Ascending aorta (tissue), 2 donors: ENCODE results near the gene CCDC124. TPM values are rescaled to one million over a fixed set of nuclear protein-coding genes. Genes with fewer than 3 reads are reported as not detected.

Source experiments
- DNase-seq, 2 donors: peaks; one replicate each; pipeline ENCODE4 v3.0.0-alpha.2; 2019; ENCODE audit warnings: low spot score in 2 of 2
- H3K27ac ChIP-seq, 2 donors: fragments of 200-600 bp; sonication (generic); one replicate each; pipeline ENCODE4 v1.5.1; 2016 to 2017; ENCODE audit warnings: mild to moderate bottlenecking in 1 of 2
- H3K27me3 ChIP-seq: fragments of 200-600 bp; sonication (generic); one replicate; pipeline ENCODE4 v1.5.1; 2017
- H3K36me3 ChIP-seq, 2 donors: fragments of 200-600 bp; sonication (generic); one replicate each; pipeline ENCODE4 v1.5.1; 2016
- H3K4me1 ChIP-seq, 2 donors: fragments of 200-600 bp; sonication (generic); one replicate each; pipeline ENCODE4 v1.5.1; 2016 to 2017; ENCODE audit warnings: mild to moderate bottlenecking in 1 of 2
- H3K4me3 ChIP-seq, 2 donors: fragments of 200-600 bp; sonication (generic); one replicate each; pipeline ENCODE4 v1.5.1; 2016 to 2017; ENCODE audit warnings: mild to moderate bottlenecking in 1 of 2
- H3K9me3 ChIP-seq, 2 donors: fragments of 200-600 bp; sonication (generic); one replicate each; pipeline ENCODE4 v1.5.1; 2016
- CTCF ChIP-seq, 3 experiments: fragments of 200-600 bp in 2 of 3; fragments of 450-650 bp in 1 of 3; sonication (generic) in 2 of 3; IDR thresholded peaks; one replicate each; pipeline ENCODE4 v1.5.1; 2016 to 2019; ENCODE audit warnings: antibody characterized with exemption in 3 of 3, mild to moderate bottlenecking in 1 of 3, moderate library complexity in 1 of 3
- intact Hi-C: fragments of 100-400 bp; cut with DNase I; formaldehyde crosslinking; loops from one replicate; pipeline ENCODE4 v1.15.1; 2023
- total RNA-seq: library from RNA; depleted of rRNA; stranded (reverse); fragments of >200 nt; gene quantifications from one replicate; pipeline ENCODE4 v1.1.0, GENCODE V29; 2016

The CCDC124 gene
- total RNA-seq, 1 donor from 2014 or later: 43.3 TPM

GRCh38 chr19:17989425-17990094 is 56.7 kb downstream of the CCDC124 start:
- no peak for DNase-seq
- H3K27me3 ChIP-seq: no peaks in the 10 kb centered on the region
- no peak overlapping the region for H3K27ac ChIP-seq
- no peaks in the 10 kb centered on the region for H3K4me1 ChIP-seq
- intact Hi-C loops: no loop called here
- H3K4me3 ChIP-seq: no peak overlapping the region
- TF ChIP-seq CTCF (IDR thresholded peaks at IDR 0.05): no peak
- no peaks in the 10 kb centered on the region for H3K36me3 ChIP-seq
- no peaks in the 10 kb centered on the region for H3K9me3 ChIP-seq

GRCh38 chr19:17993076-17993813 is 60.4 kb downstream of the CCDC124 start:
- DNase-seq: no peak
- TF ChIP-seq CTCF (IDR thresholded peaks at IDR 0.05): no peak
- Histone ChIP-seq H3K4me1 (no peaks in the 10 kb centered on the region), H3K27ac (no peak overlapping the region), H3K27me3 (no peaks in the 10 kb centered on the region), H3K9me3 (no peaks in the 10 kb centered on the region), H3K4me3 (no peak overlapping the region), H3K36me3 (no peaks in the 10 kb centered on the region)
- intact Hi-C loops: no loop called here

Other genes with a start within 250 kb of the CCDC124 start
- 2.2 TPM for gene UNC13A, start 244.7 kb upstream of the CCDC124 start, total RNA-seq
- 111 TPM for gene MAP1S, start 213.5 kb upstream of the CCDC124 start, total RNA-seq
- not detected for gene FCHO1, start 181.5 kb upstream of the CCDC124 start, total RNA-seq
- 0.64 TPM for gene B3GNT3, start 137.9 kb upstream of the CCDC124 start, total RNA-seq
- gene INSL3, start 111.5 kb upstream of the CCDC124 start, total RNA-seq: not detected
- gene JAK3, start 85.0 kb upstream of the CCDC124 start, total RNA-seq: 28.1 TPM
- 2,481 TPM for gene RPL18A, start 73.1 kb upstream of the CCDC124 start, total RNA-seq
- gene SLC5A5, start 61.1 kb upstream of the CCDC124 start, total RNA-seq: not detected
- gene KCNN1, start 34.1 kb downstream of the CCDC124 start, total RNA-seq: not detected
- 443 TPM for gene ARRDC2, start 75.2 kb downstream of the CCDC124 start, total RNA-seq
- 1.5 TPM for gene IL12RB1, start 153.9 kb downstream of the CCDC124 start, total RNA-seq
- 32.8 TPM for gene MAST3, start 164.8 kb downstream of the CCDC124 start, total RNA-seq
- 43.1 TPM for gene PIK3R2, start 220.1 kb downstream of the CCDC124 start, total RNA-seq
- 35.1 TPM for gene IFI30, start 240.8 kb downstream of the CCDC124 start, total RNA-seq